Central memory CD8-positive, alpha-beta T cell (primary cell): ENCODE measurements around the gene DPYD.

ENCODE experiments used
- ATAC-seq: fragments of 150-1000 bp; cut with Tn5 transposase; replicated peaks from 2 replicates; pipeline ENCODE4 v1.10.0; 2022; ENCODE audit warnings: mild to moderate bottlenecking, moderate FRiP score, moderate number of reproducible peaks; ENCODE audit not compliant: poor library complexity, severe bottlenecking; ENCODE audit errors: extremely low read depth
- DNase-seq, 2 donors: peaks; one replicate each; pipeline ENCODE4 v3.0.0; 2021; ENCODE audit warnings: low spot score in 2 of 2
- H3K27ac Mint-ChIP-seq: one replicate; pipeline ENCODE4 v1.8.0; 2022; ENCODE audit warnings: low read depth, mild to moderate bottlenecking, moderate library complexity, mixed read lengths
- H3K27me3 Mint-ChIP-seq: one replicate; pipeline ENCODE4 v1.8.0; 2022; ENCODE audit warnings: mixed read lengths
- H3K36me3 Mint-ChIP-seq: one replicate; pipeline ENCODE4 v1.8.0; 2022; ENCODE audit warnings: mild to moderate bottlenecking, moderate library complexity, mixed read lengths; ENCODE audit not compliant: insufficient read depth
- H3K4me1 Mint-ChIP-seq: one replicate; pipeline ENCODE4 v1.8.0; 2022; ENCODE audit warnings: mixed read lengths
- H3K4me3 Mint-ChIP-seq: one replicate; pipeline ENCODE4 v1.8.0; 2022; ENCODE audit warnings: mild to moderate bottlenecking, moderate library complexity, mixed read lengths
- H3K9me3 Mint-ChIP-seq: one replicate; pipeline ENCODE4 v1.8.0; 2022; ENCODE audit warnings: mixed read lengths

Gene DPYD

DNA sequence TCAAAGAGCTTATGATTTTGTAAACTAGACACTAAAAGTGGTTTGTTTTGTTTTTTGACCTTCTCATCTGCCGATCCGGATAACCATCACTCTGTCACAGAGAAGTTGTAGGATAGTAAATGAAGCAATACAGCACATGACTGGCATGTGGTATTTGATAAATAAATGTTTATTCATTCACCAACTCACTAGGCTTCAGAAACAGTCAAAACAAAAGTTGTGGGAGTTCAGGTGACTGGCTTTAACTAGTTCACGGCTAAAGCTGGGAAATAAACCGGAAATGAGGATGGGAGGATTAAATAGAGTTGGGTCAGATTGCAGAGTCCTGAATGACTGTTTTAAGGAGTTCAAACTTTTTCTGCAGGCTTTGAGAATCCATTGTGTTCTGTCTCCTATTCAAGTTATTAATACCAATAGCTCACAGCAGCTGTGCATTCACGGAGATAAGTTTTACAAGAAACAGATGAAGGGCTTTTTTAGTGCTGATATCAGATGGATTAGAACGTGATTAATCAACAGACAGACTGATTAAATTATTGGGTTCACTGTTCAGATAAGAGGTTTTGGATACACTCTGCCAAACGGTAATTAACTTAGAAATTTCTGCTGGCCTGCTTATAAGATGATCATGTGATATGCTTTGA lies 463.3 kb downstream of the DPYD start:
- Mint-ChIP-seq H3K27ac (no peak overlapping the region), H3K9me3 (no peaks in the 10 kb centered on the region), H3K27me3 (no peaks in the 10 kb centered on the region), H3K4me1 (no peaks in the 10 kb centered on the region), H3K36me3 (peaks cover 2% of the 10 kb centered on the region), H3K4me3 (no peak overlapping the region)
- DNase-seq (no peak), ATAC-seq (no peak)

DNA sequence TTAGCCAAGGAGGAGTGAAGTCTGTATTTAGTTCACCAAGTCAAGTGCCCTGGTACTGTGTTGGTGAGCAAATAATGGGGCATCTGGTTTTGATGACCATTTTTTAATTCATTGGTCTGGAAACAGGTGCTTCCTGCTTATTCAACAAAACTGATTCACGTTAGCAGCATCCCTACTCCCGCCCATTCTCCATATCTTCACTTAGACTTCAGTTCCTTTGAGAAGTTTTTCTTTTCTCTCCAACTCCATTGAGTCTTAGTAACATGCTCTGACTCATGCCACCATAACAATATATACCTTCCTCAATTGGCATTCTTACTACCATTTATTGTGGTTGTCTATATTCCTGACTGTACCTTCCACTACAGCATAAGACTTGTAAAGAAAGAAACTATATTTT lies 468.9 kb downstream of the DPYD start:
- DNase-seq (no peak), ATAC-seq (no peak)
- Mint-ChIP-seq H3K4me1 (no peaks in the 10 kb centered on the region), H3K9me3 (no peaks in the 10 kb centered on the region), H3K36me3 (peaks cover 3% of the 10 kb centered on the region), H3K27ac (no peak overlapping the region), H3K4me3 (no peak overlapping the region), H3K27me3 (no peaks in the 10 kb centered on the region)

DNA sequence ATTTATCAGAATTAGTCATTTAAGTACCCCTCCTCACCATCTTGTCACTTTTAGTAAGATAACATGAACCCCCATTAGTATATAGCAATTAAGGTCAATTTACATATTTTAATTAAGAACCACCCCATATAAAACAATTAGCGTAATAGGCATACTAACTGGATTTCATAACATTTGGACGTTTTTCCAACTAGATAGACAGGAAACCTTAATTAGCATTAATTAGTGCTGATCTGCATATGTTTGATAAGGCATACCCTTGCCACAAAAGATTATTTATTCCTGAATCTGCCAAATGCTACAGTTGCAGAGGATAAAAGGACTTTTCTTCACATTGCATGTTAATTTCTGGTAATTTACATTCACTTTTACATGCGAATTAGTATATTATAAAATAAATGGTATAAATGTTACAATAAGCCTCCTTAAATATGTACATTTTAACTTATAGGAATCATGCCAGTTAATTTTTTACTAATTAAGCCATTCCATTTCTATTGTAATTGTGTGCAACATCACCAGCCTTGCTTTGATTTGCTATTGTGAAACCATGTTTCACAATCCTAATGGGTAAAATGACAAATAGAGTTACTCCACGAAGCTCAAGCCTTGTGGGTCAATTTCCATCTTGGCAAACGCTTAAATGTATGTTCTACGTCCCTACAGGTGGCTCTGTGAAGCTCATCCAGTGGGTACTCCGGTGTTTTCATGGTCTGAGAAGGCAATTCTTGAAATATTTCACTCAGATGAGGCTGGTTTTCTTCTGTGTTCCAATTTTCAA lies 469.6 kb downstream of the DPYD start:
- ATAC-seq (no peak), DNase-seq (no peak)
- no peaks in the 10 kb centered on the region for H3K9me3 Mint-ChIP-seq
- H3K27ac Mint-ChIP-seq = no peak overlapping the region
- no peaks in the 10 kb centered on the region for H3K27me3 Mint-ChIP-seq
- H3K4me1 Mint-ChIP-seq = peaks cover 5% of the 10 kb centered on the region
- H3K36me3 Mint-ChIP-seq = peaks cover 6% of the 10 kb centered on the region
- H3K4me3 Mint-ChIP-seq = no peak overlapping the region

DNA sequence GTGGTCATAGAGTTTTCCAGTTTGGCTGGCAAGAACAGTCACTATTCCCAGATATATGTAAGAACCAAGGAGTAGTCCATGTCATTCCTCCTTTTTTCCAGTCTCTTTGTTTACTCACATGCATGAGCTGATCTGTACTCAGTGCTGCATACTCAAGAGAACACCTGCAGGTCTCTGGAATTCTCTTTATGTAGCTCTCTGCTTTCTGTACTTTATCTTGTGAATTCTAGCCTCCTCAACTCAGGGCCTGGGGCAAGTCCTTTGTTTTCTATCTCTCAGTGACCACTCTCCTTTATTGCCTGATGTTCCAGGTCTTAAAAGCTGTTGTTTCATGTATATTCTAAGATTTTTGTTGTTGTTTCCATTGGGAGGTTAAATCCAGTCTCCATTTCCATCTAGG lies 478.9 kb downstream of the DPYD start:
- Mint-ChIP-seq H3K27ac (no peak overlapping the region), H3K4me3 (no peak overlapping the region), H3K9me3 (no peaks in the 10 kb centered on the region), H3K4me1 (peaks cover 5% of the 10 kb centered on the region), H3K27me3 (no peaks in the 10 kb centered on the region), H3K36me3 (peaks cover 6% of the 10 kb centered on the region)
- DNase-seq (no peak), ATAC-seq (no peak)

DNA sequence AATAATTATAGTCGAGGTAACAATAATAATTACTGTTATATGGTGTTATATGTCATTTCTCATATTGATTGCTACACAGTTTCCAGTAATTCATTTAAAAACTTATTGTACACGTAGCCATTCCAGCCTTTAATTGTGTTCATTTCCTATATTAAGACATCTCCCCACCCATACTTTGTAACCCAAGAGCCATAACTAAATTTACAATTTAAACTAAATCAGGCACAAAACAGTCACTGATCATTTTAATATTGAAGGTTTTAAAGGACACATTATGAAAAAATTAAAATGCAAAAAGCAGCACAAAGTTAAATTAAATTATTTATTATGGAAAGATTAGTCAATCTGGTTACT lies 487.0 kb downstream of the DPYD start:
- H3K4me1 Mint-ChIP-seq = no peaks in the 10 kb centered on the region
- no peaks in the 10 kb centered on the region for H3K27me3 Mint-ChIP-seq
- no peak overlapping the region for H3K4me3 Mint-ChIP-seq
- no peak overlapping the region for H3K27ac Mint-ChIP-seq
- DNase-seq (no peak), ATAC-seq (no peak)
- no peaks in the 10 kb centered on the region for H3K9me3 Mint-ChIP-seq
- H3K36me3 Mint-ChIP-seq = no peaks in the 10 kb centered on the region

DNA sequence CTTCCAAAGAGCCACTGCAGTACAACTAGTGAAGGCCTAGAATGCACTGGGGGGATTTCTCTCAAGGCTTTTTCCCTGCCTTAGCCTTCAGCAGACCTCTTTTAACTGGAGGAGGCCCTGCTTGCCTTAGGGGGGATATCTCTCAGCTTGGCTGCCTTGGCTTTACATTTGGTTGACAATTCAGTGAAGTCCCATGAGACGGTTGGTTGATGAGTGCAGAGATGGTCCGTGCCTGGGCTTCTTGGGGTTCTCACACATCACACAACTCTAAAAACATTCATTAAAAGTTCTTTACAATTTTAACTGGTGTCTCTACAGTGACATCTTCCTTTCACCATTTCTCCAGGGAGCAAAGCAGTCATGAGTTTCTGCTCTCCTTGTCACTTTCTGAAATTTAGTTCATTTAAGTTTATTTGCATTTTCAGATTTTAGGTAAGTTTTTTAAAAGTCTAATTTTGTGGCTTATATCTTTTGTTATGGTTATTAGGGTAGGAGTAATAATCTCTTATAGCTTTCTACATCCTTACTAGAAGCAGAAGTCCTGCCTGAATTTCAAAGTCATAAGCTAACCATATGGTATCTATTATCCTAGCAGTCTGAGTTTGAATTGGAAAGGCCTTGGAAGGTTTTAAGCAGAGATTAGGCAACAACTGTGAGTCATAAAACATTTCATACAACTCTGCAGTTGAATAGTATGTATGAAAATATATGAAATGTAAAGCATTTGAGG lies 487.6 kb downstream of the DPYD start:
- no peaks in the 10 kb centered on the region for H3K27me3 Mint-ChIP-seq
- no peak for DNase-seq
- H3K4me1 Mint-ChIP-seq = no peaks in the 10 kb centered on the region
- no peaks in the 10 kb centered on the region for H3K9me3 Mint-ChIP-seq
- H3K36me3 Mint-ChIP-seq = no peaks in the 10 kb centered on the region
- ATAC-seq = no peak
- H3K27ac Mint-ChIP-seq = no peak overlapping the region
- no peak overlapping the region for H3K4me3 Mint-ChIP-seq

DNA sequence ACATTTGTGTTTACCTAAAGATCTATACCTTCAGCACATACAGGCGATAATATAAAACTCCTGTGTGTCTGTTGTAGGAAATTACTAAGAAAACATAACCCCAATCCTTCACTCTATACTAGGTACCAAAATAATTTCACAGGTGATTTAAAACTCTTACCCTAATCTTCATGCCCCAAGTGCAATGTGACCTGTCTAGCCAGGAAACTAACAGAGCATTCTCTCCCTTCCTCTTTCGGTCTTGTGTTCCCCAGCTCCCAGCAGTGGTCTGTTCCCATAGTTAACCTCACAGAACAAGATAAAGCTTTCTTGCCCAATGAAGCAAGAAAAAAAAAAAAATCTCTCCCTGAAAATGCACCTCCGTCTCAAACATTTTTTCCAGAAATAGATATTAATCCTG lies 493.5 kb downstream of the DPYD start:
- ATAC-seq (no peak), DNase-seq (no peak)
- H3K4me1 Mint-ChIP-seq = peaks cover 5% of the 10 kb centered on the region
- no peaks in the 10 kb centered on the region for H3K27me3 Mint-ChIP-seq
- H3K36me3 Mint-ChIP-seq = no peaks in the 10 kb centered on the region
- no peak overlapping the region for H3K4me3 Mint-ChIP-seq
- no peak overlapping the region for H3K27ac Mint-ChIP-seq
- H3K9me3 Mint-ChIP-seq = no peaks in the 10 kb centered on the region

DNA sequence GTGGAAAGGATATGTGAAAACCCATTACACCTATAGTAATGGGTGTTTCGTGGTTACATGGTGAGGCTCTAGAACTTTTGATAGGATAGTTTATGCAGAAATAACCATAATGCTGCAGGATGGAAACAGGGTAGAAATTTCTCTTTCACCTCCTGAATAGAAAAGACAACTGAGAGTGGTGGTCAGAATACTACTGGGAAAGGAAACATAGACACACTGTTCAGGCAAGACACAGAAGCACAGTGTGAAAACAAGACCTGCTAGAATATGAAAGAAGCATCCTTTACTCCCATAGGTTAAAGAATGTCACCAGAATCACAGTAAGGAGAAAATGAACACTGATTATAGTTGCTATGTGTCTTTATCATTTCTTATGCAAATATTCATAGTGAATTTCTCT lies 496.6 kb downstream of the DPYD start:
- DNase-seq = no peak
- Mint-ChIP-seq H3K4me1 (peaks cover 5% of the 10 kb centered on the region), H3K36me3 (no peaks in the 10 kb centered on the region), H3K9me3 (no peaks in the 10 kb centered on the region), H3K4me3 (no peak overlapping the region), H3K27me3 (no peaks in the 10 kb centered on the region), H3K27ac (no peak overlapping the region)
- ATAC-seq = no peak

DNA sequence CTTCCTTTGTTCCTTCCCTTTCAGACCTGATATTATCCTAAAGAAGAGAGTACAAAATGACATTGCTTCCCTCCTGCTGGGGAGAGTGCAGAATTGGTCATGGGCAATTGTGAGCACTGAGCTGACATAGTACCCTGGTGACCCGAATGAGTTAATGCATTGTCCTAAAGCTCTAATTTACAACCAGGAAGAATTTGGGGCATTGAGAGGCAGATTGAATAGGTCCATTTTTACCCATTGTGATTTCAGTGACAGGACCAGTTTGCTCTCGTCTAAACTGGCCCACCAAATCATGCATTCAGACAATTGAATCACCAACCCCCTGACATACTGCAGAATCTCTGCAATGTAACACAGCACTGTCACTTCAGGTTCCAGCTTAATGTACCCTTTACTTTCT lies 497.4 kb downstream of the DPYD start:
- ATAC-seq (no peak), DNase-seq (no peak)
- Mint-ChIP-seq H3K4me1 (peaks cover 5% of the 10 kb centered on the region), H3K9me3 (no peaks in the 10 kb centered on the region), H3K36me3 (no peaks in the 10 kb centered on the region), H3K27me3 (no peaks in the 10 kb centered on the region), H3K27ac (no peak overlapping the region), H3K4me3 (no peak overlapping the region)

DNA sequence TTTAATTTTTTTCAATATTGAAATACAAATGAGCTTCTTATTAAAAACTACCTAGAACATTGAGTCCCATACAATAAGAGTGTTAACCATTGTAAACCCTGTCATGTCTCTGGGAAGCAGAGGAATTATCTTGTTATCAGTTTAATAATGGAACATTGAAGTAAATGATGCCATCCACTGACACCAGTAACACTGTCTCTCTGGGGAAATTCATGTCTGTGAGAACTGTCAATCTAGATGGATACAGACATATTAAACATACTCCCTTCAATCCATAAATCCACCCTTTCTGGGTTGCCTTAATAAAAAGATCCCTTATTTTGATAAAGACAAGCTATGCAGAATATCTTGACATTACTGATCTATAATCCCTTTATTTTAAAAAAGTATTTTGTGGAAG lies 503.2 kb downstream of the DPYD start:
- Mint-ChIP-seq H3K27me3 (no peaks in the 10 kb centered on the region), H3K27ac (no peak overlapping the region), H3K9me3 (no peaks in the 10 kb centered on the region), H3K4me3 (no peak overlapping the region), H3K36me3 (no peaks in the 10 kb centered on the region), H3K4me1 (no peaks in the 10 kb centered on the region)
- no peak for ATAC-seq
- no peak for DNase-seq

DNA sequence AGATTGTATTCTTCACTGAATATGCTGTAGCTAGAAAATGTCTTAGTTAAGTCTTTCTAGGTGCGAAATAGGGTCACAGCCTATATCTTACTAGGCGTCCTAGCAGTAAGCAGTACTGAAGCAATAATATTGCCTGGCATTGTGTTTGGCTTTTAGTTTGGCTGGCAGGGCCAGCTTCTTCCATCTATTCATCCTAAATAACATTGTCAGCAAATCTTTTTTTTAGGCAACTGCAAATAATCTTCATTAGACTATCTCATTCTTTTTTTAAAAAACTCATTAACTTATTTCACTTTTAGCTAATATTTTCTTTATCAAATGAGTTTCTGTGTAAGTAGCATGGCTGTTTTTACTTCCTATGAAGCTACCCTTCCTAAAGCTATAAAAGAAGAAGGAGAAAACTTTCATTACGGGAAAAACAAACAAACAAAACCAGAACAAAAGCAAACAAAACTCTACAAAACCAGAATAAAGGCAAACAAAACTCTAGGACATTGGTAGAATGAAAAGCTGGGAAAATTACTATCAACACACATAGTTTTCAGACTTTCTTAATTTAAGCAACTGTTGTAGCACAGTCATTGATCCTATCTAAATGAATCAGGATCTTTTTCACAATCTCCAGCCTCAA lies 506.0 kb downstream of the DPYD start:
- ATAC-seq (no peak), DNase-seq (no peak)
- no peak overlapping the region for H3K27ac Mint-ChIP-seq
- H3K36me3 Mint-ChIP-seq = no peaks in the 10 kb centered on the region
- H3K4me1 Mint-ChIP-seq = no peaks in the 10 kb centered on the region
- no peaks in the 10 kb centered on the region for H3K27me3 Mint-ChIP-seq
- H3K9me3 Mint-ChIP-seq = no peaks in the 10 kb centered on the region
- no peak overlapping the region for H3K4me3 Mint-ChIP-seq

DNA sequence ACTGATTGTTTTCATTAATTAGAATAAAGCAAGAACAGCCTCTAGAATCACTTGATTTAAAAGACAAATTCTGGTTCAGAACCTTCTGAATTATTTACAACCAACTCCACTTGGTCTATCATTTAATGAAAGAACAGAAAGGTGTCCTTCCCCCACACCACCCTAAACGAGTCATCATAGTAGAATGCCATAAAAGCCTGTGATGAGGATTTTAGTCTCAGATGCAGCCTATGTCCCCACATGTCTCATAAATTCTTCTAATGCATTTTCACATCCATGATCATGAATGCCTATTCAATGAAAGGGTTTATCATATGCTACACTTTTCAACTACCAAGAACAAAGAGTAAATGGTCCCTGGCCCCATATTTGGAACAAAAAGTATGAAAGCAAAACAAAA lies 508.1 kb downstream of the DPYD start:
- Mint-ChIP-seq H3K27me3 (no peaks in the 10 kb centered on the region), H3K4me3 (no peak overlapping the region)
- no peak for ATAC-seq

DNA sequence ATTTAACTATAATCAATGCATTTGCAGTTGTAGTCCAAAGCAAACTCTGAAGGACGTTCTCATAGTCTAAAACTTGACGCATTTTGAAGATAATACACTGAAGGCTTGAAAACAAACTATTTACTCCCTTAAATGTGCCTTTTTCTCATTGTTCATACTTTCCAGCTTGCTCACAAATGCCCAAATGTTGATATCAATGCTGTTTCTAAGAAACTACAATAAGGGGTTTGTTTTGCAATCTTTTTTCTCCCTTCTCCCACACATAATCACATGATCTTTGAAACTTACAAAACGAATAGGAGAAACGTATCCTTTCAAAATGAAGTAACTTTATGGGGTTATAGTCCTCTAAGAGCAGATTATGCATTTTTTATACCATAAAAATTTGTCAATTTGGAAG lies 508.7 kb downstream of the DPYD start:
- ATAC-seq (no peak), DNase-seq (no peak)
- Mint-ChIP-seq H3K36me3 (no peaks in the 10 kb centered on the region), H3K9me3 (no peaks in the 10 kb centered on the region), H3K4me3 (no peak overlapping the region), H3K27ac (no peak overlapping the region), H3K4me1 (no peaks in the 10 kb centered on the region), H3K27me3 (no peaks in the 10 kb centered on the region)

More for the DNA sequence above, 508.1 kb downstream of the DPYD start:
- no peak for DNase-seq
- no peaks in the 10 kb centered on the region for H3K4me1 Mint-ChIP-seq
- no peaks in the 10 kb centered on the region for H3K36me3 Mint-ChIP-seq
- no peak overlapping the region for H3K27ac Mint-ChIP-seq
- no peaks in the 10 kb centered on the region for H3K9me3 Mint-ChIP-seq
